Measurements from ENCODE around the gene REELD1.

Gene REELD1

GRCh38 chr4:146265950-146266490, 51.7 kb downstream of the REELD1 start:
- DNase-seq (ENCODE audit: low read depth, low spot score): no peak

- DNase-seq (ENCODE audit: low read depth, low spot score): no peak
These were observed 53.5 kb downstream of the REELD1 start for GRCh38 chr4:146267826-146268225.

GRCh38 chr4:146269228-146269653, 54.9 kb downstream of the REELD1 start:
- no peak for DNase-seq (ENCODE audit: low read depth, low spot score)

GRCh38 chr4:146271466-146271865, 57.1 kb downstream of the REELD1 start:
- no peak for DNase-seq (ENCODE audit: low read depth, low spot score)

- DNase-seq (ENCODE audit: low read depth, low spot score): no peak
These were observed 59.0 kb downstream of the REELD1 start for GRCh38 chr4:146273204-146273901.

GRCh38 chr4:146274774-146275173, 60.4 kb downstream of the REELD1 start:
- no peak for DNase-seq (ENCODE audit: low read depth, low spot score)

- no peak for DNase-seq (ENCODE audit: low read depth, low spot score)
These were observed 61.0 kb downstream of the REELD1 start for GRCh38 chr4:146275370-146275769.

GRCh38 chr4:146278986-146279385, 64.6 kb downstream of the REELD1 start:
- no peak for DNase-seq (ENCODE audit: low read depth, low spot score)

Measured in astrocyte of the hippocampus (primary cell).